ENCODE results near the gene MESD.

MESD gene

DNA sequence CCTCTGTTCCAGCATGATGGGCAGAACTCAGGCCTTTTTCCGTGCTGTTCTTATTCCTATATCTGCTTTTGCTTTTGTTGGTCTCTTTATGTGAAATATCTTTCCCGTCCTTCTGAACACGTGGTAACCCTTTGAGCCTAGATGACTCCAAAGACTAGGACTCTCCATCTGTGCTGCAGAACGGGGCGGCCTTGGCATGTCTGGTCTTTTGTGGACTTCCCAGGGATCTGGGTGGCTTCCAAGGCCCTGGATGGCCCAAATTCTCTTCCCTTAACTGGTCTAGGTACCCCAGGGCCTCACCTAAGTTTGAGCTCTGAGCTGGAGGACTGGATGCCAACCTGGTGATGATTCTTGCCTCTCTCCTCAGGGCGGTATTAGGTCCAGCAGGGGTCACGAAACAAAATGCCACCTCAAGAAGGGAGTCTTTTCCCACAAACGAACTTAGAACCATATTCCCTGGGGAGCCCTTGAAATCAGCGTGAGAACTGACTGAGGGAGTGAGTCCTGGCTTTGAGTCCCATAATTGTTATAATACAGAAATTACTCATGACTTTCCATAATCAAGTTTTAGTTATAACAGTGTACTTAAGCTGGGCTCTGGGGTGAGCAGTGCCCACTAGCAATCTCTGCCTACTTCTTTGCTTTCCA, 25.0 kb upstream of the MESD start:
- DNase-seq: no peak

DNA sequence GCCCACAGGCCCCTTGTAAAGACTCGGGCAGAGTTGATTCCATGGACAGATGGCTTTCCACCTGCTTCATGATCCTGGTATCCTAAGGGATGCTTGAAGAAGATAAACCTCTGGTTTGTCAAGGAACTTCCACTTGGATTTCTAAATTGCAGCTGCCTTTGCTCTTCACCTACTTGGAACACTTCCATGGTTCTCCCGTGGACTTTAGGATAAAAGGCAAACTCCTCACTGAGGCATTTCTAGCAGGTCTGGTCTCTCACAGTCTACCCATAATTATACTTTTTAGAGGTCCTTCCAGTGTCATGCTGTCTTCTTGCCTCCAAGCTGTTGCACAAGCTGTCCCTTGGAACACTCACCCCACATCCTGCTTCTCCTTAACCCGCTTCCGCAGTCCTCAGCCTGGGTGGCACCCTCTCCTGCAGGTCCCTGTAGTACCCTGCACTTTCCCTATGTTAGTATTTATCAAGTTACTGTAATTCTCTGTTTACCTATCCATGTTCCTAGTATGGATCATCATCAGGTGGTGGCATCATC, 23.8 kb upstream of the MESD start:
- DNase-seq: no peak

DNA sequence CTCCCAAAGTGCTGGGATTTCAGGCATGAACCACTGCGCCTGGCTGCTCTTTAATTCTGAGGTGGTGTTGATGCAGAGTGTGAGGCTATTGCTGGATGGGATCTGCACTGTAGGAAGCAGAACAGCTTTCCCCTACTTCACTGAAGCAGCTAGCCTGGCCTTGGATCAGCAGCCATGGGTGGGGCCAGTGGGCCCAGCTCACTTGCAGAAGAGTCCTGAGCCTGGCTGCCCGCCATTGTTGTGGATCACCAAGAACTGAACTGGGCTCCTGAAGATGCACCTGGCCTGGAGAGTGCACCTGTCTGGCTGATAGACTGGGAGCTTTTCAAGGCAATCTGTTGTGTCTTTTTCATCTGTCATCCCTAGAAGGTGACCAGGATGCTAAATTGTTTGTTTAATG, 23.0 kb upstream of the MESD start:
- no peak for DNase-seq

DNA sequence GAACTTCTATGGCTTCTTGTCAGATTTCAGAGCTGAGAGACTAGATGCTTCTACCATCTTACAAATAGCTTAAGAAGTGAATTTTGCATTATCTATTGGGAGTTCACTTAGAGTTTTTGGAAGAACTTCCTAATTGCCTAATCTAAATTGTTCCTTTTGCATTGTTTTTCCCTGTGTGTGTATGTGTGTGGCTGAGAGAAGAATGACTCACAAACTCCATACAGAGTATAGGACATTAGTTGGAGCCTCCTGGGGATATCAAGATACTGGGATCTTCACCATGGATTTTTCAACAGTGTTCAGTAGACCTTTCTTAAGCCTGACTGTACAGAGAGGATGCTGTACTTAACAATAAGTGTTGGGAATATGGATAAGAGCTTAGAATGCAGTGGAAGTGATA, 22.0 kb upstream of the MESD start:
- DNase-seq: no peak

DNA sequence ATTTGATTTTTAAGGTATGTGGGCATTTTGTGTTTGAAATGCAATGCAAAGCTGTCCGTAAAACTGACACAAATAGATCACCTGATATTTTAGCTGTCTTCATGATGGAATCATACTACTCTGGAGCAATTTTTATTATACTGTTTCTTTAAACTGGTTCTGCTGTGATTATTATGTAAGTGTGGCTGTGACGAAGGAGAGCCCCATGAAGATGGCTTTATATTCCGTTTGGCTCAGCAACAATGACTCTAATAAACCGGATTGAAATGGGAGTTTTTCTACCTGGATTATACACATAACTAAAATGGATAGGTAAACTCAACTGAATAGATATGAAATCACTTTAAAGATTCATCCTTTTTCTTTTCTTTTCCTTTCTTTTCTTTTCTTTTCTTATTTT, 20.5 kb upstream of the MESD start:
- no peak for DNase-seq

DNA sequence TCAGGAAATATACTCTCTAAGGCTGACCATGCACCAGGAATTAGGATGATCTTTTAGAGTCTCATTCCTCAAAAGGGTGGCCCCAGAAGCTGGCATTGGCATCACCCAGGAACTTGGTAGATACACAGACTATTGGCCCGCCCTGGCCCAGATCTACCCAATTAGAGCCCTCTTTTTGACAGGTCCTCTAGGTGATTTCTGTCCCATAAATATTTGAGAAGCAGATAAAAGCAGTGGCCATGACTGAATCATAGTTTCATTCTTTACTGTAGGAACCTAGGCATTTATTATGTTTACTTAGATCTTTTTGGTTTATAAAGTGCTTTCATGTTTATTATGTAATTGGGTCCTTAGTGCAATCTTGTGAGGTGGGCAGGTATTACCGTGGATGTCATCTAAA, 18.7 kb upstream of the MESD start:
- DNase-seq: no peak

DNA sequence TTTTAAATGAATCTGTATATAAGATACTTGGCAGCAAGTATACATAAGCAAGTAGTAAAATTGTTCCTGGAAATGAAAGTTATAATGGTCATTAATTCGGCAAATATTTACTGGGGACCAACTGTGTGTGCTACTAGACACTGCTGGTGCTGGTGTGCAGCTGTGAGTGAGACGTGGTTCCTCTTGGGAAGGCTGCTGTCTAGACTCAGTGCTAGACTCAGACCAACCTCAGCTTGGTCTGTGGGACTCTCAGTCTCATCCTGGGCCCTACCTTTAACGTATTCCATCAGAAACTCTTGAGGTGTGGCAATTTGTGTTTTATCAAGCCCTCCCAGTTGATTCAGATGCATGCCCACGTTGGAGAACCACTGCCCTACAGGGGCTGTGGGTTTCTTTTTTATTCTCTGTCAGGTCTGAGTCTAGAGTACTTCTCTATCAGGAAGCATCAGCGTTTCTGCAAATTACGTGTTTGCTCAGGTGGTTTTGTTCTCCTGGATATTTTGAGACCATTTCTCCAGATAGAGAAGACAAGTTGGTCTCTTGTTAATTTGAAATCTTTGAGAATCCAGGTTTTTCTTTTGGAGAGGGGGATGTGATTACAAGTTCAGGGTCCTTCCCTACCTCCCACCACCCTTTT, 17.9 kb upstream of the MESD start:
- DNase-seq: no peak

DNA sequence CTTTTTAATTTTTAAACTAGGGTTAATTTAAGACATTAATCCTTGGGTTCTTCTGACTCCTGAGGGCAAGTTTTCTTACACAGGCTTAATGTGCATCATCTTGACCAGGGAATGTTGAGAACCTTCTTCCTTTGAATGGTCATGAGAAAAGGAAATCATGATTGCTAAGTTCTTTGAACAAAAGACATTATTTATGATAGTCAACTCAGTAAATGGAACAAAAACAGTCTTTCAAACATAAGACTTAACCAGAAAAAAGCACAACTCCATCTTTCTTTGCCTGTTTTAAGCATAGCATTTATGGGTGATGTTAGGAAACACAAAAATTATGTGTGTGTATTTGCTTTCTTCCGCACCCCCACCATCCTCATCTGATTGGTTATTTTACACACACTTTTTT, 16.5 kb upstream of the MESD start:
- no peak for DNase-seq

DNA sequence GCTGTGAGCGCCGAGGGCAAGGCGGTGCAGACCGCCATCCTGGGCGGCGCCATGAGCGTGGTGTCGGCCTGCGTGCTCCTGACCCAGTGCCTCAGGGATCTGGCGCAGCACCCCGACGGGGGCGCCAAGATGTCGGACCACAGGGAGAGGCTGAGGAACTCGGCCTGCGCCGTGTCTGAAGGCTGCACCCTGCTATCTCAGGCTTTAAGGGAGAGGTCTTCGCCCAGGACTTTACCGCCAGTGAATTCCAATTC, 13.4 kb upstream of the MESD start:
- DNase-seq: no peak

DNA sequence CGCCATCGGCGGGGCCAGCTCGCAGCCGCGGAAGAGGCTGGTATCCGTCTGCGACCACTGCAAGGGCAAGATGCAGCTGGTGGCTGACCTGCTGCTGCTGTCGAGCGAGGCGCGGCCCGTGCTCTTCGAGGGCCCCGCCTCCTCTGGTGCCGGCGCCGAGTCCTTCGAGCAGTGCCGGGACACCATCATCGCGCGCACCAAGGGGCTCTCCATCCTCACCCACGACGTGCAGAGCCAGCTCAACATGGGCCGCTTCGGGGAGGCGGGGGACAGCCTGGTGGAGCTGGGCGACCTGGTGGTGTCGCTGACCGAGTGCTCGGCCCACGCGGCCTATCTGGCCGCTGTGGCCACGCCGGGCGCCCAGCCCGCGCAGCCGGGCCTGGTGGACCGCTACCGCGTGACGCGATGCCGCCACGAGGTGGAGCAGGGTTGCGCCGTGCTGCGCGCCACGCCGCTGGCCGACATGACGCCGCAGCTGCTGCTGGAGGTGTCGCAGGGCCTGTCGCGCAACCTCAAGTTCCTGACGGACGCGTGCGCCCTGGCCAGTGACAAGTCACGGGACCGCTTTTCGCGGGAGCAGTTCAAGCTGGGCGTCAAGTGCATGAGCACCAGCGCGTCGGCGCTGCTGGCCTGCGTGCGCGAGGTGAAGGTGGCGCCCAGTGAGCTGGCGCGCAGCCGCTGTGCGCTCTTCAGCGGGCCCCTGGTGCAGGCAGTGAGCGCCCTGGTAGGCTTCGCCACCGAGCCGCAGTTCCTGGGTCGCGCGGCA, 12.9 kb upstream of the MESD start:
- no peak for DNase-seq

DNA sequence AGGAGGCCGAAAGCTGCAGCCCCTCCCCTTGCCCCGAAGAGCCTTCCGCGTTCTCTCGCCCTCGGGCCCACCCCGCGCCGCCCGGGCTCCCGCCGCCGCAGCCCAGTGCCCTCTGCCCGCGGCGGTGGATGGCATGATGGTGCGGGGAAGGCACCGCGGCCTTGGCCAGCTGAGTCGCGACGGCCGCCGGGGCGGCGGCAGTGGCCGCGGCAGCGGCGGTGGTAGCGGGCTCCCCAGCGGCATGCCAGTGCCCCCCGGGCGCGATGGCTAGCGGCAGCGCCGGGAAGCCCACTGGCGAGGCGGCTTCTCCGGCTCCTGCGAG, 12.4 kb upstream of the MESD start:
- DNase-seq: no peak

DNA sequence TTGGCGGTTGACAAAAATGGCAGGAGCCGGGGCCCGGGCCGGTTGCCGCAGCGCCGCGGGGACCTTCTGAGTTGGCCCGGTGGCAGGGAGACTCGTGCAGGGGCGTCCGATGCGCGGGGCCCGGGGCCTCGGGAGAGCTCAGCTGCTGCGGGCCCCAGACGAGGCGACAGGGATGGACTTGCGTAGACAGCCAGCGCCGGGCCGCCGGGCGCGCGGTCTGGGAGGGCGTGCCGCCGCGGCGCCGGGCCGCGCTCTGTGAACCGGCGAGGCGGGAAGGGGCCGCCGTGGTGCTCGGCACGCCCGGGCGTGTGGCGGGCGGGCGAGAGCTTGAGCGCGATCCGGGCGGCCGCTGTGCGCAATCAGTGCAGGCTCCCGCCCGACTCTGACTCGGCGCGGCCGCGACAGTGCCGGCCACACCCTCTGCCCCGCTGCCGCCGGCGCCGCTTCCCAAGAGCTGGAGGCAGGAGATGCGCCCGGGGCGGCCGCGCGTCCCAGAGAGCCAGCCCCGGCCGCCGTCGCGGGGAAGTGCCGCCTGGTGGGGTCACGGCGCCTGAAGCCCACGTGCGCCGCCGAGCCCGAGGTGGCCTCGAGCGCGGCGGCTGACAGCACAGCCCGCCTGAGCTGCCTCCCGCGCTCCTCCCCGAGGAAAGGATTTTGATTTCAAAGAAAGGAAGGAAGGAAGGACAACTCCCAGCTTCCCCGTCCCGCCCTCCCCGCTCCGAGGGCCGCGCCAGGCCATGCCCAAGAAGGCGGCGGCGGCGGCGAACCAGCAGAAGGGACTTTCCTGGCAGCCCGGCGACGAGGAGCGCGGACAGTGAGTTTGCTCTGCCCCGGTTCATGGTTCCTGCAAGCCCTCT, 11.8 kb upstream of the MESD start:
- no peak for DNase-seq

DNA sequence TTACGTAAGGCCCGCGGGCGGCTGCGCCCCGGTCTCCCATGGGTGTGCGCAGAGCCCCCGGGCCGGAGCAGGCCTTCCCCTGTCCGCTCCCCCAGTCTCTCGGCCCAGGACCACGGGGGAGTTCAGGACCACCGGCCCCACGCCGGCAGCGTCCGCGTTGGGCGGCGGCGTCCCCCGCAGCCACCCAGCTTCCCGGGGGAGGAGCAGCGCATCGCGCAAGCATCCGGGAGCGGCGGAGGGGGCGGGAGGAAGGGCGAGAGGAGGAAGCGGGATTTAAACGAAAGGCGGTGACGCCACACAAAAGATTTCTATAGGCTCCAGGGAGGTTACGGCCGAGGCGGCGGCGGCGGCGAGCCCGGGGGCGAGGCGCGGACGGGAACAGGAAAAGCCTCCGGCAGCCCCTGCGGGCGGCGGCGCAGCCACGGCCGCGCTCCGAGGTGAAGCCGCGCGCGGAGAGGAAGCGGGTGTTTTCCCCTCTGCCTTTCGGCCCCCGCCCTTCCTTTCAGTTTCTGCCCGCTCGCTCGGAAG, 11.1 kb upstream of the MESD start, which contains the start of gene TLNRD1:
Gene TLNRD1, plus strand, starts transcription at position 300 of the 528 bp plus-strand sequence. CDS start 1,349 bp downstream, outside the sequence.
- peak; percentile 33 for DNase-seq

DNA sequence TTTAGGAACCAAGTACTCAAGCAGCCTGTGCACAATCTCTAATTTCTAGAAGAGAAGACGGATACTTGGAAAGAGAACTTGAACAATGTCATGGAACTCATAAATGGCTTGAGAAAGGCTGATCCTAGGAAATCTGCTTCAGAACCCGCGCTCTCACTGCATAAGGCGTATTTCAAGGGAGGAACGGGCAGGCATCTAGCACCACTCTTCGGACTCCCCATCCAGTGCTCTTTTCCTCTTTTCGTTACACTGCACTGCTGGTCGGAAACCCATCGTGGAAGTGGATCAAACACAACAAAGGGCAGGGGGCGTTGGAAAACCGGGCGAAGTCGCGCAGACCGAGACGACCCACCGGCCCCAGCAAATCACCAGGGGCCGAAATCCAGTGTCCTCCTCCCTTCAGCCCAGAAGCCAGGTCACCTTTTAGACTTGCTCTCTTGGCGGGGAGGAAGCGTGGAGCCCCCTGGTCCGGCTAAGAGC, 10.6 kb upstream of the MESD start:
- DNase-seq: no peak

DNA sequence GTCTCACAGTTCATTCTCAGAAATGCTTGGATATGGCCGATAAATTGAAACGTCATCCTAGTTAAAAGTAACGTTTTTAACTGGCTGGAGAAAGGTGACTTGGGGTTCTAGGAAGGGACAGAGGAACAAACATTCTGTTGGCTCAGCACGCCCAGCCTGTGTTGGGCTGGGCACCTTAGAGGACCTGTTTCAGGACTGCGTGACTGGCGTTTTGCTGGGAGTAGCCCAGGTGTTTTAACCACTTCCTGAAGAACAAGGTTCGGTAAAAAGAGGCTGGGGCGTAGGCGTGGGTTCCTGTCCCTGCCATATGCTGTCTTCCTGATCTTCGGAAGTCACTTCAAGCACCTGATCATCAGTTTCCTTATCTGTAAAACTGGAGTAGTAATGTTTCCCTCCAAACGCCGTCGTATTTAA, 10.0 kb upstream of the MESD start:
- no peak for DNase-seq

DNA sequence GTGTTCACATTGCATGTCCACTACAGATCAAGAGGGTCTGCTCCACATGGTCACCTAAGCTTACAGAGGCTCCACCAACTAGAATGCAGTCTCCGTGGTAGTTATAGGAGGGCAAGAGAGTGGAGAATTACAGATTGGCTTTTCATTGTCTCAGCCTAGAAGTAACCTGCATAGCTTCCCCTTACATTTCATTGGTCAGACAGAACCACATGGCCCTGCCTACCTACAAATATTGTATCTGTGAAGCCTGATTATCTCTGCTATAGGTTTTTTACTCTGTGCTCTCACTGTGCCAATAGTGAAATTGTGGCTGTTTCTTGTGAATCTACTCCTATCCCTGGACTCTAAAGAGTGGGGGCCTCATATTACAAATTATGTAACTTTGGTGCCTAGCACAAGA, 8.6 kb upstream of the MESD start:
- no peak for DNase-seq

DNA sequence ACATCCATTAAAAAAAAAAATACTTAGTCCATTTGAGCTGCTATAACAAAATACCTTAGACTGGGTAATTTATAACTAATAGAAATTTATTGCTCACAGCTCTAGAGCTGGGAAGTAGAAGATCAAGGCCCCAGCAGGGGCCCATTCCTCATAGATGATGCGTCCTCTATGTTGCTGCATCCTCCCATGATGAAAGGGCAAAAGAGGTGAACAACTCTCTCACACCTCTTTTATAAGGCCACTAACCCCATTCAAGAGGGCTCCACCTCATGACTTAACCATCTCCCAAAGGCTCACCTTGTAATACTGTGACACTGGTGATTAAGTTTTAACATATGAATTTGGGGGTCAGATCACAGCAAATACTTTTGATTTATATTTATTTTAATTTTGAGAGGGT, 8.1 kb upstream of the MESD start:
- DNase-seq: no peak

DNA sequence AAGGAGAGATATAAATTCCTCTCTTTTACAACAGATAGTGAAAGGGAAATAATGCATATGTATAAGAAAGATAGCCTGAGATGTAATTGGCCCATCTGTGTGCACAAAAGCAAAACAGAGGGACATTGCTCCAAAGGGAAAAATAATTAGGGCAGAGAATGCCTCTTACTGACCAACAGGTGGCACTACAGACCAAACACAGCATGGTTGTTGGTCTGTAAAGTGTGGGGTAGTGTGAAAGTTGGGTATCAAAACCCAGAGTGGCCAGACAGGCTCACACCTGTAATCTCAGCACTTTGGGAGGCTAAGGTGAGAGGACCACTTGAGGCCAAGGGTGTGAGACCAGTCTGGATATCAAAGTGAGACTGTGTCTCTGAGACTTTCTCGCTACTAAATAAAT, 6.6 kb upstream of the MESD start:
- no peak for DNase-seq

DNA sequence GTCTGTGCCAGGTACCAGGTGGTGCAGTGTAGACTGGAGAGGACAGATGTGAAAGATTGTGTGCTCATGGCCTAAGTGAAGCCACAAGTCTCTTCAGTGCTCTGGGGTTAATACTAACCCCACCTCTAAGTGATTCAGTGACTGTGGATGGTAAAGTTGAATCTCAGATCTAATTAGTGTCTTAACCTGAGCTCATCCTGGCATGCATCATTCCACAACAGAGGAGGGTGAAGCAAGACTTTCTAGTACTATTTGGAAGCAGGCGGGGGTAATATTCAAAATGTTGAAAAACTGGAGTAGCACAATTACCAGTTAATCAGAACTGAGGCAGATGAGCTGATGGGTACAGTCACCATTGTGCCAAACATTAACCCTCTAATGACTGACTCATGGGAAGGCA, 2.8 kb upstream of the MESD start:
- DNase-seq: no peak

DNA sequence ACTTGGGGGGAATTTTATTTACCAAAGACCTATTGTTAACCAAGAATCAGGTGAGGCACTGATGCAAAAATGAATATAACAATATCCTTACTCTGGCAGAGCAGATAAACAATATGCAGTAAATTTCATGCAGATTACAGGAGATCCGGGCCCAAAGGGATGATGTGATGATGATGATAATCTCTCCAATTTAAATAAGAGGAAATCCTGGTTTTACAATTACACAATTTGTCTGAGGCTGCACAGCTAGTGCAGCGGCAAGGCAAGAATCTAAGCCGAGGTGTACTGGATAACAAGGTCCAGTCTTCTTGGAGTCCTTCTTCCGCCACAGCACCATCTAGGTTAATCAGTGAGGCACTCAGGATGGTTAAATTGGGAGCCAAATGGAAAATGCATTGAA, 2.4 kb upstream of the MESD start:
- DNase-seq: no peak

DNA sequence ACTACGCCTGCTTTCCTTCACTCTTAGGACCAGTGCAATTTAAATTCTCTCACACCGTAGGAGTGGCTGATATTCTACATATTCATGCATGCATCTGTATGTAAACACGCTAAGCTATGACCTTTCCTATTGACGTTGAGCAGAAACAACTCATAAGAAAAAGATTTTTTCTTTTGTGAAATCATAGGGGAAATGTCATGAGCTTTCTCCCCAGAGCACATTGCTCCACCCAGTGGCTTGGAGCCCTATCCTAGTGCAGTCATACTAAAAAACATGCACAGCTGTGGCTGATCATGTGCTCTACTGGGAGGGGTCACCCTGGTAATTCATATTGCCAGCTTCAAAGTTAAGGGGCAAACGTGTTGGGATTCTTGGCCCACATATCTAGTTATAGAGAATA, 1.8 kb upstream of the MESD start:
- DNase-seq: no peak

DNA sequence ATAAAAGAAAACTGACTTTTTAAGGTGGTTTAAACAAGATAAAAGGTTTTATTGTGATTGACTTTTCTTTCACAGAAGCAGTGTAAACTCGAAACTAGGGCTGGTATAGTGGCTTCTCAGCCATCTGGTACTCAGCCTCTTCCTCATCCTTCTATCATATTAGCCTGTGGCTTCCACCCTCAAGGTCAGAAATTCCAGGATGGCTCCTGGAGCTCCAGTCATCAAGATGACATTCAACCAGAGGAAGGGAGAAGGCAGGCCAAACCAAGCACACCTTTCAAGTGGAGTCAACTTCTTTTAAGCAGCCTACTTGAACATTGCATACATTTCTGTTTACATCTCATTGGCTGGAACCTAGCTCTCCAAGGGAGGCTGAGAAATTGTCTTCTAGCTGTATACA, 1.3 kb upstream of the MESD start:
- no peak for DNase-seq

DNA sequence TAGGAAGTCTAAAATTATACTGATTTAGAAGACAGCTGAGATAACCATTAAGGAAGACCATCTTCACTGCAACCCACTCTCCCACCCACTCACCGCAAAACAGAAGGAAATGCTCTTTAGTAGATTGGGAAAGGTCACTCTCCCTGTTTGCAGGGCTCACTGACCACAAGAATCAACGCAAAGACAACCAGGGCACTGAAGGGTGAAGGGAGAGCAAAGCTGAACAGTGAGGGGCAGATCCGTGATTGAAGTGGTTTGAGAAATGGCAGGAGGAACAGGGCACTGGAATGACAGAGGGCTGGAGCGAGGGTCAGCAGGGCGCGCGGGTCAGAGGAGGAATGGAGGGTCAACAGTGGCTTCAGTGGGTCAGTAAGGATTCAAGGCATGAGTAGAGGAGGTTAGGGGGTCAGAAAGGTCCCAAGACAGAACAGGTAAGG, 520 bp downstream of the MESD start:
- no peak for DNase-seq

Measured in NCI-H2029 treated with DMSO at 0.1 percent for 48 hours (cell line).